Measurements from ENCODE around the gene SPAG9. TPM values are rescaled to one million over a fixed set of nuclear protein-coding genes. Genes with fewer than 3 reads are reported as not detected.

SPAG9 gene
- total RNA-seq, 1 experiment from 2014 or later: 54.3 TPM

GRCh38 chr17:51056813-51057510 is 63.7 kb downstream of the SPAG9 start:
- Histone ChIP-seq H2BK120ac (ENCODE audit: low read depth, low read length, poor library complexity, severe bottlenecking) (no peak overlapping the region), H3K23me2 (ENCODE audit: insufficient read length, low read depth, low read length, poor library complexity, severe bottlenecking) (no peaks in the 10 kb centered on the region), H4K8ac (replicated peaks; ENCODE audit: insufficient read length, low read depth, low read length) (no peak overlapping the region), H3K4me2 (ENCODE audit: insufficient read depth, insufficient read length, low read length) (peak overlapping the region; percentile 26), H4K91ac (ENCODE audit: insufficient read length, low read depth, low read length) (no peak overlapping the region), H3K18ac (ENCODE audit: insufficient read length, low read depth, low read length) (no peak overlapping the region), H2BK12ac (ENCODE audit: insufficient read length, low read depth, low read length) (no peak overlapping the region), H2AFZ (ENCODE audit: low read length) (no peak overlapping the region), H4K20me1 (ENCODE audit: control insufficient read depth, insufficient read depth, insufficient read length) (no peaks in the 10 kb centered on the region), H3K79me2 (ENCODE audit: insufficient read depth, low read length) (no peaks in the 10 kb centered on the region; the same call in 1 of the 2 replicates), H3K27ac (ENCODE audit: insufficient read length, low read depth, low read length) (peak overlapping the region; percentile 2), H3T11ph (ENCODE audit: low read length) (no peak overlapping the region), H3K27me3 (ENCODE audit: insufficient read depth, low read length) (no peaks in the 10 kb centered on the region), H3K9me3 (ENCODE audit: control insufficient read depth, low read depth, low read length) (no peaks in the 10 kb centered on the region), H2BK15ac (ENCODE audit: low read depth, low read length) (no peak overlapping the region), H4K5ac (ENCODE audit: insufficient read length, low read depth, low read length) (no peak overlapping the region), H3K56ac (ENCODE audit: insufficient read length, low read depth, low read length) (no peak overlapping the region), H3K4me1 (ENCODE audit: insufficient read depth, low read length) (no peaks in the 10 kb centered on the region), H3K14ac (ENCODE audit: insufficient read depth, low read length) (no peak overlapping the region), H3K79me1 (ENCODE audit: insufficient read depth, low read depth, low read length, poor library complexity, severe bottlenecking) (no peaks in the 10 kb centered on the region), H3K4ac (ENCODE audit: low read depth, low read length) (no peak overlapping the region), H3K9ac (ENCODE audit: extremely low read depth, insufficient read length, low read length) (no peak overlapping the region), H2AK5ac (ENCODE audit: insufficient read length, low read length) (no peak overlapping the region), H2BK20ac (ENCODE audit: low read depth, low read length, poor library complexity, severe bottlenecking) (no peak overlapping the region), H2BK5ac (ENCODE audit: insufficient read length, low read length) (no peak overlapping the region), H3K23ac (ENCODE audit: insufficient read length, low read depth, low read length) (no peak overlapping the region)
- Mint-ChIP-seq H3K4me1 (peaks cover 14 to 16% of the 10 kb centered on the region in 2 experiments), H3K4me3 (no peak overlapping the region), H3K36me3 (ENCODE audit: insufficient read depth in 1 of 3, low read depth in 3 of 3) (0 out of 7 replicates have a peak, but pooled peaks cover 0 to 2% (median 0%) of the 10 kb centered on the region in 3 experiments), H3K27ac (peak overlapping the region; percentile 75 to 92 (median 85)), H3K27me3 (ENCODE audit: low read depth) (no peaks in the 10 kb centered on the region), H3K9me3 (no peaks in the 10 kb centered on the region)
- WGBS (ENCODE audit: extremely low coverage, insufficient read length, low lambda C conversion rate): no CpG with 5 or more reads among the region's 1 CpG
- peak; percentile 79 for DNase-seq
- peak; percentile 83 for TF ChIP-seq CTCF (conservative IDR thresholded peaks at IDR 0.05)

Data from H9 (cell line).